Spleen (tissue), 7 donors: ENCODE data around the gene KRTAP5-11.

Experiments
- POLR2A ChIP-seq, 3 donors: fragments of 450-650 bp; IDR thresholded peaks; one replicate each; pipeline ENCODE4 v1.5.1; 2017; ENCODE audit warnings: antibody characterized with exemption in 3 of 3, mild to moderate bottlenecking in 1 of 3
- TF ChIP-seq, protein P1 (sequence below), 11 experiments: fragments of 200-600 bp in 7 of 11; fragments of 450-650 bp in 4 of 11; sonication (generic) in 4 of 11; IDR thresholded peaks in 8 of 11; conservative IDR thresholded peaks in 3 of 11; 1 replicate in 7 of 11; 2 replicates in 4 of 11; pipeline versions ENCODE4 v1.4.0 to v1.8.0; 2016 to 2021; ENCODE audit warnings: antibody characterized with exemption in 11 of 11, inconsistent platforms in 4 of 11, mild to moderate bottlenecking in 1 of 11
- donor health status: DM: no; HTN: no; CAD: no; lungs with moderate emphysema.
- donor health status: DM: no; HTN: no; CAD: no.
- donor health status: DM: no; HTN: no; CAD: no.

GRCh38 chr11:71537537-71537936, 45.1 kb downstream of the KRTAP5-11 start:
- no peak for TF ChIP-seq POLR2A (IDR thresholded peaks at IDR 0.05)
- TF ChIP-seq, protein P1, sequence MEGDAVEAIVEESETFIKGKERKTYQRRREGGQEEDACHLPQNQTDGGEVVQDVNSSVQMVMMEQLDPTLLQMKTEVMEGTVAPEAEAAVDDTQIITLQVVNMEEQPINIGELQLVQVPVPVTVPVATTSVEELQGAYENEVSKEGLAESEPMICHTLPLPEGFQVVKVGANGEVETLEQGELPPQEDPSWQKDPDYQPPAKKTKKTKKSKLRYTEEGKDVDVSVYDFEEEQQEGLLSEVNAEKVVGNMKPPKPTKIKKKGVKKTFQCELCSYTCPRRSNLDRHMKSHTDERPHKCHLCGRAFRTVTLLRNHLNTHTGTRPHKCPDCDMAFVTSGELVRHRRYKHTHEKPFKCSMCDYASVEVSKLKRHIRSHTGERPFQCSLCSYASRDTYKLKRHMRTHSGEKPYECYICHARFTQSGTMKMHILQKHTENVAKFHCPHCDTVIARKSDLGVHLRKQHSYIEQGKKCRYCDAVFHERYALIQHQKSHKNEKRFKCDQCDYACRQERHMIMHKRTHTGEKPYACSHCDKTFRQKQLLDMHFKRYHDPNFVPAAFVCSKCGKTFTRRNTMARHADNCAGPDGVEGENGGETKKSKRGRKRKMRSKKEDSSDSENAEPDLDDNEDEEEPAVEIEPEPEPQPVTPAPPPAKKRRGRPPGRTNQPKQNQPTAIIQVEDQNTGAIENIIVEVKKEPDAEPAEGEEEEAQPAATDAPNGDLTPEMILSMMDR (IDR thresholded peaks at IDR 0.05 in 8 of 11, conservative IDR thresholded peaks at IDR 0.05 in 3 of 11), result no peak
